A673 (cell line): Measurements from ENCODE around the gene IGFBP2.

Experiments
- CTCF ChIP-seq: fragments of 300-800, 200-600 bp; sonication (generic); conservative IDR thresholded peaks from 2 replicates; pipeline ENCODE4 v1.5.1; 2017; ENCODE audit warnings: low read depth, mild to moderate bottlenecking, antibody characterized with exemption, low read length, moderate library complexity, mixed read lengths
- EZH2 ChIP-seq: fragments of 200-600 bp; sonication (generic); IDR thresholded peaks from 2 replicates; pipeline ENCODE4 v1.6.1; 2017; ENCODE audit warnings: borderline replicate concordance, low read depth, mild to moderate bottlenecking, mixed read lengths, antibody characterized with exemption, low read length; ENCODE audit not compliant: poor library complexity, severe bottlenecking

DNA sequence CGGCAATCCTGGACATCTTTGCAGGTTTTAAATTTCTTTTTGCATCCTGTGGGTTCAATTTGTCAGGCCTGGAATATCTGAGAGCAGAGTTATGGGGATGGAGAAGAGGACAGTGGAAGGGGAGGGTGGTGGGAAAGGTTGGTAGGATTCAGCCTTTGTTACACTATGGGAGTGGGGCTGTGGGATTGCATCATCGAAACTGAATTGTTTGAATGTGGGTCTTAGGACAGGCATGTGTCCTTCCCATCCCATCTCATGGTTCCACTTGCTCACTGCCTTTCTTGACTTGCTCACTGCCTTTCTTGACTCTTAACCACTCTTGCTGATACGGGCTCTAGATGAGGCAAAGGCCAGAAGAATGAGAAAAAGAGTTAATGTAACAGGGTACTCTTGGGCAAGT lies 12.9 kb downstream of the IGFBP2 start:
- TF ChIP-seq CTCF (no peak), EZH2 (no peak)
